Esophagus squamous epithelium (tissue), 5 donors: ENCODE results near the gene RPN2. TPM values are rescaled to one million over a fixed set of nuclear protein-coding genes. Genes with fewer than 3 reads are reported as not detected.
A peak's percentile ranks its signal among the peaks of the same experiment; 100 is the strongest.

Experiments used
- DNase-seq: peaks from one replicate; lab custom pipeline; 2025; lab: John Stamatoyannopoulos, UW
- H3K27ac ChIP-seq, 4 donors: fragments of 200-600 bp; sonication (generic); one replicate each; pipeline ENCODE4 v1.5.1; 2016 to 2019; ENCODE audit warnings: mild to moderate bottlenecking in 1 of 4
- H3K27me3 ChIP-seq, 4 donors: fragments of 200-600 bp; sonication (generic); 1 replicate in 3 of 4; 2 replicates in 1 of 4; pipeline versions ENCODE4 v1.5.1 to v1.6.0; 2017 to 2021; ENCODE audit warnings: antibody characterized with exemption in 1 of 4
- H3K36me3 ChIP-seq, 3 donors: fragments of 200-600 bp; sonication (generic); one replicate each; pipeline ENCODE4 v1.5.1; 2016 to 2019
- H3K4me1 ChIP-seq, 3 donors: fragments of 200-600 bp; sonication (generic); one replicate each; pipeline ENCODE4 v1.5.1; 2017 to 2019
- H3K4me3 ChIP-seq, 4 donors: fragments of 200-600 bp; sonication (generic); 1 replicate in 3 of 4; 2 replicates in 1 of 4; pipeline ENCODE4 v1.5.1; 2016 to 2019; ENCODE audit warnings: mild to moderate bottlenecking in 2 of 4, moderate library complexity in 1 of 4
- H3K9me3 ChIP-seq, 3 donors: fragments of 200-600 bp; sonication (generic); one replicate each; pipeline ENCODE4 v1.5.1; 2016 to 2019
- CTCF ChIP-seq, 6 experiments: fragments of 450-650 bp in 4 of 6; fragments of 200-600 bp in 2 of 6; sonication (generic) in 2 of 6; IDR thresholded peaks; one replicate each; pipeline ENCODE4 v1.5.1; 2016 to 2019; ENCODE audit warnings: antibody characterized with exemption in 6 of 6, mild to moderate bottlenecking in 4 of 6, moderate library complexity in 4 of 6
- POLR2A ChIP-seq, 4 donors: fragments of 450-650 bp; IDR thresholded peaks; one replicate each; pipeline ENCODE4 v1.6.1; 2017; ENCODE audit warnings: antibody characterized with exemption in 4 of 4, mild to moderate bottlenecking in 4 of 4, moderate library complexity in 3 of 4
- WGBS, 2 donors: methylation state at CpG; one replicate each; pipeline ENCODE4 v1.1.5; 2018; 5-methylcytosine and 5-hydroxymethylcytosine counted together
- intact Hi-C: fragments of 100-400 bp; cut with DNase I; formaldehyde crosslinking; loops from one replicate; pipeline ENCODE4 v1.15.0; 2022
- total RNA-seq, 4 donors: library from RNA; depleted of rRNA; stranded (reverse); fragments of >200 nt; gene quantifications; one replicate each; pipeline ENCODE4 v1.1.0, GENCODE V29; 2016
- donor health status: DM: yes; HTN: yes; CAD: no.

The RPN2 gene
- total RNA-seq, 4 donors from 2014 or later, result 104 to 167 (median 137) TPM

GRCh38 chr20:37271421-37271768, 92.3 kb downstream of the RPN2 start:
- no peak for TF ChIP-seq CTCF (IDR thresholded peaks at IDR 0.05)
- no peak for TF ChIP-seq POLR2A (IDR thresholded peaks at IDR 0.05)
- Histone ChIP-seq H3K4me3 (no peak overlapping the region), H3K36me3 (no peaks in the 10 kb centered on the region), H3K9me3 (no peaks in the 10 kb centered on the region), H3K27ac (no peak overlapping the region), H3K27me3 (no peaks in the 10 kb centered on the region), H3K4me1 (peaks cover 0 to 8% (median 4%) of the 10 kb centered on the region in 3 donors)
- WGBS, 2 donors, result 71 to 86% methylated on average over 2 of the region's 3 CpGs
- intact Hi-C loops, result loop anchor here (5.0 kb wide), 1 partner anchor 266 kb away; no protein-coding TSS in a partner anchor
- no peak for DNase-seq

GRCh38 chr20:37273988-37274387, 94.9 kb downstream of the RPN2 start:
- H3K9me3 ChIP-seq, result no peaks in the 10 kb centered on the region
- no peaks in the 10 kb centered on the region for H3K36me3 ChIP-seq
- H3K4me3 ChIP-seq, result no peak overlapping the region
- no peak for TF ChIP-seq CTCF (IDR thresholded peaks at IDR 0.05)
- TF ChIP-seq POLR2A (IDR thresholded peaks at IDR 0.05), result no peak
- DNase-seq, result no peak
- no peak overlapping the region for H3K27ac ChIP-seq
- WGBS, 2 donors, result 79 to 93% methylated on average over 1 of the region's 1 CpG
- H3K27me3 ChIP-seq, result no peaks in the 10 kb centered on the region
- intact Hi-C loops, result loop anchor here (5.0 kb wide), 1 partner anchor 263 kb away; no protein-coding TSS in a partner anchor
- peaks cover 4 to 24% (median 7%) of the 10 kb centered on the region in 3 donors for H3K4me1 ChIP-seq

GRCh38 chr20:37274851-37275524, 95.9 kb downstream of the RPN2 start:
- no peaks in the 10 kb centered on the region for H3K36me3 ChIP-seq
- H3K27ac ChIP-seq, result peak overlapping the region in 1 of 4 donors; percentile 13
- no peak overlapping the region for H3K4me3 ChIP-seq
- peaks cover 4 to 23% (median 7%) of the 10 kb centered on the region in 3 donors for H3K4me1 ChIP-seq
- WGBS, 2 donors, result 59 to 73% methylated on average over 5 of the region's 5 CpGs
- no peak for DNase-seq
- H3K9me3 ChIP-seq, result no peaks in the 10 kb centered on the region
- intact Hi-C loops, result loop anchor here (5.0 kb wide), 1 partner anchor 262 kb away; no protein-coding TSS in a partner anchor
- TF ChIP-seq CTCF (IDR thresholded peaks at IDR 0.05) (no peak), POLR2A (IDR thresholded peaks at IDR 0.05) (no peak)
- no peaks in the 10 kb centered on the region for H3K27me3 ChIP-seq

- WGBS, 2 donors, result 10 to 15% methylated on average over 15 of the region's 15 CpGs
- Histone ChIP-seq H3K27me3 (peaks cover 0 to 7% (median 0%) of the 10 kb centered on the region in 4 donors), H3K36me3 (no peaks in the 10 kb centered on the region), H3K4me1 (peaks cover 0 to 22% (median 7%) of the 10 kb centered on the region in 3 donors), H3K4me3 (no peak overlapping the region), H3K27ac (peak overlapping the region in 2 of 4 donors; percentile 48 to 61), H3K9me3 (no peaks in the 10 kb centered on the region)
- intact Hi-C loops, result no loop called here
- TF ChIP-seq CTCF (IDR thresholded peaks at IDR 0.05) (peak in 3 of 6 experiments; percentile 6 to 27 (median 21)), POLR2A (IDR thresholded peaks at IDR 0.05) (no peak)
- DNase-seq, result no peak
Measured at GRCh38 chr20:37276494-37277252, 97.5 kb downstream of the RPN2 start.

- Histone ChIP-seq H3K4me3 (no peak overlapping the region), H3K36me3 (no peaks in the 10 kb centered on the region), H3K4me1 (peaks cover 0 to 22% (median 7%) of the 10 kb centered on the region in 3 donors), H3K27me3 (peaks cover 0 to 7% (median 0%) of the 10 kb centered on the region in 4 donors), H3K27ac (peak overlapping the region in 2 of 4 donors; percentile 48 to 61), H3K9me3 (no peaks in the 10 kb centered on the region)
- WGBS, 2 donors, result 63 to 69% methylated on average over 2 of the region's 2 CpGs
- DNase-seq, result no peak
- TF ChIP-seq POLR2A (IDR thresholded peaks at IDR 0.05), result no peak
- no peak for TF ChIP-seq CTCF (IDR thresholded peaks at IDR 0.05)
- intact Hi-C loops, result no loop called here
Measured at GRCh38 chr20:37277253-37277593, 98.1 kb downstream of the RPN2 start.
